K562 (cell line): ENCODE measurements around the gene ACAT2. TPM values are rescaled to one million over a fixed set of nuclear protein-coding genes. Genes with fewer than 3 reads are reported as not detected.

ENCODE experiments used
- ARID1B ChIP-seq: fragments of 450-650 bp; IDR thresholded peaks from 2 replicates; pipeline ENCODE4 v1.6.1; 2016; ENCODE audit warnings: antibody characterized with exemption, mild to moderate bottlenecking, inconsistent platforms
- CBX3 ChIP-seq, 2 experiments: IDR thresholded peaks; 1 replicate in 1 of 2; 2 replicates in 1 of 2; pipeline ENCODE4 v1.6.1; 2012; ENCODE audit warnings: inconsistent platforms in 2 of 2, low read length in 2 of 2, borderline replicate concordance in 1 of 2, control low read depth in 1 of 2
- CEBPB ChIP-seq: fragments of 450-650 bp; IDR thresholded peaks from 2 replicates; pipeline ENCODE4 v1.6.1; 2016; ENCODE audit warnings: missing genetic modification characterization, missing compliant biosample characterization
- CXXC5 ChIP-seq: fragments of 250-450 bp; sonication (Bioruptor Pico); IDR thresholded peaks from 2 replicates; pipeline ENCODE4 v1.8.0; 2022; ENCODE audit warnings: inconsistent platforms, mild to moderate bottlenecking, moderate library complexity
- EGR1 ChIP-seq: fragments of 450-650 bp; conservative IDR thresholded peaks from 2 replicates; pipeline ENCODE4 v1.6.1; 2017; ENCODE audit warnings: mild to moderate bottlenecking
- ELF1 ChIP-seq: fragments of 200-800 bp; sonication (Bioruptor generic); IDR thresholded peaks from 2 replicates; pipeline ENCODE4 v1.6.1; 2016; ENCODE audit warnings: missing genetic modification characterization, missing compliant biosample characterization
- FOXK2 ChIP-seq, 2 experiments: fragments of 450-650 bp; IDR thresholded peaks in 1 of 2; conservative IDR thresholded peaks in 1 of 2; 2 replicates each; pipeline ENCODE4 v1.6.1; 2016; ENCODE audit warnings: low read depth in 2 of 2, mild to moderate bottlenecking in 1 of 2
- HDAC2 ChIP-seq: fragments of 450-650 bp; IDR thresholded peaks from 2 replicates; pipeline ENCODE4 v1.6.1; 2016; ENCODE audit warnings: mild to moderate bottlenecking
- HNRNPL ChIP-seq: fragments of 200-400 bp; formaldehyde crosslinking; IDR thresholded peaks from 2 replicates; pipeline ENCODE4 v1.6.1; 2017; ENCODE audit warnings: low read depth, mild to moderate bottlenecking, low read length
- IFI16 ChIP-seq: fragments of 250-450 bp; sonication (Bioruptor Pico); IDR thresholded peaks from 2 replicates; pipeline ENCODE4 v2.1.2; 2022; ENCODE audit warnings: mild to moderate bottlenecking, inconsistent platforms
- PRMT5 ChIP-seq: sonication (generic); formaldehyde crosslinking; IDR thresholded peaks from 2 replicates; pipeline ENCODE4 v1.5.0; 2020; ENCODE audit warnings: missing genetic modification reagents
- SMARCE1 ChIP-seq: fragments of 450-650 bp; IDR thresholded peaks from 2 replicates; pipeline ENCODE4 v1.7.1; 2016; ENCODE audit warnings: mild to moderate bottlenecking
- SREBF1 ChIP-seq: fragments of 150-350 bp; IDR thresholded peaks from 2 replicates; pipeline ENCODE4 v1.6.1; 2014; ENCODE audit warnings: antibody characterized with exemption, low read depth, low read length, borderline replicate concordance
- YY1 ChIP-seq, 3 experiments: IDR thresholded peaks; 2 replicates each; pipeline ENCODE4 v1.6.1; 2011; ENCODE audit warnings: low read length in 2 of 3, mild to moderate bottlenecking in 2 of 3, moderate library complexity in 2 of 3, borderline replicate concordance in 1 of 3, control low read depth in 1 of 3, low read depth in 1 of 3; ENCODE audit not compliant: insufficient read depth in 3 of 3, insufficient replicate concordance in 2 of 3, control insufficient read depth in 1 of 3, insufficient read length in 1 of 3; ENCODE audit errors: extremely low read depth in 1 of 3
- ZNF133 ChIP-seq: fragments of 250-450 bp; sonication (Bioruptor Pico); IDR thresholded peaks from 2 replicates; pipeline ENCODE4 v1.4.0; 2020; ENCODE audit warnings: mild to moderate bottlenecking
- ZNF134 ChIP-seq: fragments of 250-450 bp; sonication (Bioruptor Pico); conservative IDR thresholded peaks from 2 replicates; pipeline ENCODE4 v1.4.0; 2020
- ZNF146 ChIP-seq: IDR thresholded peaks from one replicate; pipeline ENCODE4 v1.6.1; 2018; ENCODE audit warnings: missing compliant biosample characterization; ENCODE audit not compliant: unreplicated experiment
- polyA plus RNA-seq, 8 experiments: library from polyadenylated mRNA; depleted of rRNA in 4 of 8; stranded (reverse) in 5 of 8; unstranded in 3 of 8; fragments of >200 nt; fragmentation: Nextera tagmentation in 2 of 8; fragmentation: Illumina TruSeq in 1 of 8; extraction: Ambion mirVana in 2 of 8; extraction: Trizol in 1 of 8; gene quantifications; 2 replicates each; pipeline versions ENCODE4 v1.2.1 to v1.2.3, GENCODE V29; 2011 to 2014; ENCODE audit warnings: inconsistent platforms in 1 of 8, missing spikeins in 1 of 8
- total RNA-seq, 7 experiments: library from RNA; depleted of rRNA in 6 of 7; stranded (reverse); fragments of >200 nt in 6 of 7; fragmentation: Illumina TruSeq in 2 of 7; extraction: Trizol in 2 of 7; gene quantifications; 2 replicates each; pipeline versions ENCODE4 v1.2.1 to v1.2.3, GENCODE V29; 2011 to 2021; ENCODE audit warnings: low replicate concordance in 1 of 7
- TF ChIP-seq, protein P1 (sequence below), 3 experiments: IDR thresholded peaks in 2 of 3; conservative IDR thresholded peaks in 1 of 3; 2 replicates each; pipeline ENCODE4 v1.5.1; 2011 to 2012; ENCODE audit warnings: low read length in 3 of 3, mild to moderate bottlenecking in 3 of 3, control low read depth in 2 of 3, improper control_type of control experiment in 1 of 3, inconsistent platforms in 1 of 3, low read depth in 1 of 3, mixed read lengths in 1 of 3, moderate library complexity in 1 of 3; ENCODE audit not compliant: insufficient read depth in 2 of 3
- TF ChIP-seq, protein P2 (sequence below): IDR thresholded peaks from 2 replicates; pipeline ENCODE4 v1.6.1; 2011; ENCODE audit not compliant: insufficient read length; ENCODE audit errors: extremely low read depth
- TF ChIP-seq, protein P3 (sequence below): fragments of 250-450 bp; sonication (Bioruptor Pico); IDR thresholded peaks from 2 replicates; pipeline ENCODE4 v1.5.0; 2021
- TF ChIP-seq, protein P4 (sequence below): fragments of 250-450 bp; sonication (Bioruptor Pico); IDR thresholded peaks from 2 replicates; pipeline ENCODE4 v1.5.0; 2021; ENCODE audit warnings: mild to moderate bottlenecking, moderate library complexity

ACAT2 gene
- total and polyA plus RNA-seq, 9 of the 15 experiments (the other 6 are each of a cell fraction or from before 2014, with no cell fraction given), result 63.0 to 309 (median 144) TPM

DNA sequence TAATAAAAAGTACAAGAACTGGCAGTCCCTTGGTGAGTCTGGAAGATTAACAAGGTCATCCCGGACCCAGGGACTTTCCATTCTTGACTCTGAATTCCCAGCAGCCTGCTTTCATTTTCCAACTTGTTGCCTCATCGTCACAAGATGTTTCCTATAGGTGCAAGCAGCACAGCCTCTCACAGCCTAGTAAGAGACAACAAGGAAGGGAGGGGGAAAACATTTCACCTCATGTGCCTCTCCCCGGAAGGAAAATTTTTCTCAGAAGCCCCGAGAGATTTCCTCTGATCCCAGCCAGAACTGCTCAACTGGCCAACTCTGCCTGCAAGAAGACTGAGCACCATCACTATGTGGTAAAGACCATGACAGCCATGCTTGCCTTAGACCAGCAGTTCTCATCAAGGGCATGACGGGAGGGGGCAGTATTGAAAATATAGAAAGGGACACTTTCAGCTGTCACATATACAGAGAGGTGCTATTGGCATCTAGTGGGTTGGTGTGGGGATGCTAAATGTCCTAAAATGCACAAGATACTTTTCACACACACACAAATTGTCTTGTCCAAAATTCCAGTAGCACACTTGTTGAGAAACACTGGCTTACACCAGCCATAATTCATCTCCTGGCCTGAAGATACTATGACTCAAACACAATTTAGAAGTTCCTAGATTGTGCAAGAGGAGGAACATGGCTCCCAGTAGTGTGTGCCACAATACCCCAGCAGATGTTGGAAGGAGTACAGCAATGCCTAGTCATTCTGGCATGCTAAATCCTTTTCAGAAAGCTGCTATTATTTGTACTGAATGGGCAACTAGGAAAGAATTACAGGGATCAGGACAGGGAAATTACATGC lies 45.4 kb upstream of the ACAT2 start (continued):
- TF ChIP-seq, protein P1, sequence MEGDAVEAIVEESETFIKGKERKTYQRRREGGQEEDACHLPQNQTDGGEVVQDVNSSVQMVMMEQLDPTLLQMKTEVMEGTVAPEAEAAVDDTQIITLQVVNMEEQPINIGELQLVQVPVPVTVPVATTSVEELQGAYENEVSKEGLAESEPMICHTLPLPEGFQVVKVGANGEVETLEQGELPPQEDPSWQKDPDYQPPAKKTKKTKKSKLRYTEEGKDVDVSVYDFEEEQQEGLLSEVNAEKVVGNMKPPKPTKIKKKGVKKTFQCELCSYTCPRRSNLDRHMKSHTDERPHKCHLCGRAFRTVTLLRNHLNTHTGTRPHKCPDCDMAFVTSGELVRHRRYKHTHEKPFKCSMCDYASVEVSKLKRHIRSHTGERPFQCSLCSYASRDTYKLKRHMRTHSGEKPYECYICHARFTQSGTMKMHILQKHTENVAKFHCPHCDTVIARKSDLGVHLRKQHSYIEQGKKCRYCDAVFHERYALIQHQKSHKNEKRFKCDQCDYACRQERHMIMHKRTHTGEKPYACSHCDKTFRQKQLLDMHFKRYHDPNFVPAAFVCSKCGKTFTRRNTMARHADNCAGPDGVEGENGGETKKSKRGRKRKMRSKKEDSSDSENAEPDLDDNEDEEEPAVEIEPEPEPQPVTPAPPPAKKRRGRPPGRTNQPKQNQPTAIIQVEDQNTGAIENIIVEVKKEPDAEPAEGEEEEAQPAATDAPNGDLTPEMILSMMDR (IDR thresholded peaks at IDR 0.05 in 2 of 3, conservative IDR thresholded peaks at IDR 0.05 in 1 of 3; ENCODE audit: insufficient read depth in 2 of 3, low read depth in 1 of 3, low read length in 3 of 3), result peak in 2 of 3 experiments; percentile 4 to 41; a peak in 1 of 6 replicates
- TF ChIP-seq ZNF133 (CRISPR knock-in tag) (no peak), EGR1 (no peak), PRMT5 (CRISPR knock-in tag) (no peak), IFI16 (CRISPR knock-in tag) (no peak), ZNF146 (no peak), FOXK2 (conservative IDR thresholded peaks at IDR 0.05 in 1 of 2, IDR thresholded peaks at IDR 0.05 in 1 of 2; ENCODE audit: low read depth in 2 of 2) (peak; percentile 35 to 36; a peak in 1 of 4 replicates), CBX3 (IDR thresholded peaks at IDR 0.05; ENCODE audit: borderline replicate concordance in 1 of 2, low read length in 2 of 2) (no peak), SMARCE1 (no peak), ELF1 (tag) (peak; percentile 38; the same call in 1 of the 2 replicates), YY1 (IDR thresholded peaks at IDR 0.05; ENCODE audit: borderline replicate concordance in 1 of 3, control insufficient read depth in 1 of 3, extremely low read depth in 1 of 3, insufficient read depth in 3 of 3, insufficient read length in 1 of 3, insufficient replicate concordance in 2 of 3, low read depth in 1 of 3, low read length in 2 of 3) (no peak), ARID1B (peak; percentile 22; the same call in 1 of the 2 replicates), CXXC5 (CRISPR knock-in tag) (no peak), ZNF134 (no peak), CEBPB (peak; percentile 98), HDAC2 (0 out of 2 replicates have a peak, but pooled peaks have one; percentile 14), SREBF1 (no peak), HNRNPL (no peak)
- TF ChIP-seq, protein P2, sequence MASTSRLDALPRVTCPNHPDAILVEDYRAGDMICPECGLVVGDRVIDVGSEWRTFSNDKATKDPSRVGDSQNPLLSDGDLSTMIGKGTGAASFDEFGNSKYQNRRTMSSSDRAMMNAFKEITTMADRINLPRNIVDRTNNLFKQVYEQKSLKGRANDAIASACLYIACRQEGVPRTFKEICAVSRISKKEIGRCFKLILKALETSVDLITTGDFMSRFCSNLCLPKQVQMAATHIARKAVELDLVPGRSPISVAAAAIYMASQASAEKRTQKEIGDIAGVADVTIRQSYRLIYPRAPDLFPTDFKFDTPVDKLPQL, result no peak
- TF ChIP-seq, protein P3, sequence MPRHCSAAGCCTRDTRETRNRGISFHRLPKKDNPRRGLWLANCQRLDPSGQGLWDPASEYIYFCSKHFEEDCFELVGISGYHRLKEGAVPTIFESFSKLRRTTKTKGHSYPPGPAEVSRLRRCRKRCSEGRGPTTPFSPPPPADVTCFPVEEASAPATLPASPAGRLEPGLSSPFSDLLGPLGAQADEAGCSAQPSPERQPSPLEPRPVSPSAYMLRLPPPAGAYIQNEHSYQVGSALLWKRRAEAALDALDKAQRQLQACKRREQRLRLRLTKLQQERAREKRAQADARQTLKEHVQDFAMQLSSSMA (CRISPR knock-in tag), result no peak
- TF ChIP-seq, protein P4, sequence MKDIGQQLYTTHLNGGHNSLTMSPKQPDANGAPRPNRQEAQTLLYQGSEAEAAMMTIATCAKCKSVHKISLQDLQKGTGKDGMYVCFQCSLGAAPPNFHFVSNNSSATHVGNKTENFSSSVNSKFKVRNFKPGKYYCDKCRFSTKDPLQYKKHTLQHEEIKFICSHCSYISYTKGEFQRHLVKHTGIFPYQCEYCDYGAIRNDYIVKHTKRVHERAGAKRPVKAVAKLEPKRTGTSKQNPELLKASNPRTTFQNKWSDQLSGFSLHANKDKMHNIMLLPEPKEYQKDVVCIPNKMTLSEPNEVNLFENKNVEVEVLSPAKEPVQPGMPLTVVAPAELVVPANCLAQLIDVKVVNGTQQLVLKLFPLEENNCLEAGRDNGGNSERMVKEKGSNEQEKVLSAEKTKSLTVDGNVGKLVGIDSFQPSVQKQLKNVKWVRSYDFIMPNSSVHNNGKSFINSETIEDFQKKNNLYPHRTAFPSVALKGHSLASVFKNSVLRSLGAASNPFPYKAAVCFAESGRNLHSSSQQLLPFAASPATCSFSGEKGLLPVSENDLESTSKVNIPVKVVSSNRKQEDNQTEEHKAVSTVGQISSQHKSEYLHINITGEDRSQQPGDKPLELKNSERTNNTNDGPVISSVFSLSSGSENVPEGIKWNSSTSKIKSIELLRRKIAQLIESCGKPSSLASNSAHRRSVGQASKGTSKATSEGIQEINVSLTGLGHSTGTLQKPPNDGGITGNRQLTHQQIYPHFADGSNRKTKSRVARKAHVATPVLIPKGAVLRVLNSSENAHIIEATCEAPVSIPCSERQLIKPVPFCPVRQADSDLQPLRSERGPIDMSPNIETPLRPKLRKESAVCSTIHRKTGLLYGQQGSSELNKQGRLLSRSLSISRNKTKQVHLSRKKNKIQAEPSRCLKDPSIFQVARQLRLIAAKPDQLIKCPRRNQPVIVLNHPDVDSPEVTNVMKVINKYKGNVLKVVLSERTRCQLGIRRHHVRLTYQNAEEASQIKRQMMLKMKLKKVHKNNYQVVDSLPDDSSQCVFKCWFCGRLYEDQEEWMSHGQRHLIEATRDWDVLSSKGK, result no peak
